ENCODE data around the gene CERK. TPM values are rescaled to one million over a fixed set of nuclear protein-coding genes. Genes with fewer than 3 reads are reported as not detected.
"Not testable (repeated sequence)": the region's sequence is repeated elsewhere in the genome, so short reads cannot be mapped to it uniquely, and the experiment has no call there.

CERK gene
- total RNA-seq, 1 experiment from 2014 or later, result 34.8 TPM

DNA sequence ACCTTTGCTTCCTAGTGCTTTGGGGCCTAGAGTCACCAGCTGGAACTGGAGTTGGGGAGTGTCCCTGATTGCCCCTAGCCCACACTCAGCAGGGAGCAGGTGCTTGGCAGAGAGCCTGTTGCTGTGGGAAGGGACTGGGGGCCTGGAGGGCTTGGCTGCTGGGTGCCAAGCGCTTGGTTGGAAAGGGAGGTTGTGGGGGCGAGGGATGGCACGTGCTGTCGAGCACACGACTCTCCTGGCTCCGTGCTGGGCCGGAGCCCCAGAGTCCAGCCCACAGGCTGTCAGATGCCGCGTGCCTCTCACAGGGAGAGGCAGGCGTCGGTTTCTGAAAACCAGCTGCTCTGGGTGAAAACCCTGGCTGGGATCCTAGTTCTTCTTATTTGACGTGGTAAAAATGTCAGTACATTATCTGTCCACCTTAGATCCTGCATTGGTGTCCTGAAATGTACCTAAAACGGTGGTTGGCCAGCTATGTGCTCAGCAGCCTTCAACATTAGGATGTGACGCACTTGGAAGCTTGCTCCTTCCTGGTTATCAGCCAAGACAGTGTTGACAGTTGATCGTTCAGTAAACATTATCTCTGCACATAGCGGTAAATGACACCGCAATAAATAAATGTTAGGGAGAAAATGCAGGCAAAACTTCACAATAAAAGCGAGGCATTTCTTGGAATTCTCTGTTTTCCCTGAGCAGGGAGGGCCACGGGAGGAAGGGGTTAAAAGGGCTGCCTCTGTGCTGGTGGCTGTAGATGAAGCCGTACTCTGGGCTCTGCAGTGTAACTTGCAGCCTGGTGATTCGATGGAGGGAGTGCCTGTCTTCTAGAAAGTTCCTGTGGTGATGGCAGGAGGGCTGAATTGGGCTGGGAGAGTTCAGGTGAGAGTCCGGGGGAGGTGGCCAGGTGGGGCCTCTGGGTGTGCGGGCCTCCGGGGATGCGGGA, 88.6 kb downstream of the CERK start:
- no peak for DNase-seq (ENCODE audit: low read depth)
- in situ Hi-C loops (cut with HindIII; ENCODE audit: low pct_unique_long_range_greater_than_20kb, low sequenced_read_pairs), result no loop called here

DNA sequence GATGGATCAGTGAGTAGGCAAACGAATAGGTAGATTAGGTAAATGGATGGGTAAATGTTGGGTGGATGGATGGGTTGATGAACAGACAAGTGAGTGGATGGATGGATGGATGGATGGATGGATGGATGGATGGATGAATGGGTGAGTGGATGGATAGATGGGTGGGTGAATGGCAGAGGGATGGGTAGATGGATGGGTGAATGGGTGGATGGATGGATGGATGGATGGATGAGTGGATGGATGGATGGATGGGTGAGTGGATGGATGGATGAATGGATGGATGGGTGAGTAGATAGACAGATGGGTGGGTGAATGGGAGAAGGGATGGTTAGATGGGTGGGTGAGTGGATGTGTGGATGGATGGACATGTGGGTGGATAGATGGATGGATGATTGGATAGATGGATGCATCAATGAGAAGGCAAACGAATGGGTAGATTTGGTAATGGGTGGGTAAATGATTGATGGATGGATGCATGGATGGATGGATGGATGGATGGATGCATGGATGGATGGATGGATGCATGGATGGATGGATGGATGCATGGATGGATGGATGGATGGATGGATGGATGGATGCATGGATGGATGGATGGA, 89.7 kb downstream of the CERK start:
- in situ Hi-C loops (cut with HindIII; ENCODE audit: low pct_unique_long_range_greater_than_20kb, low sequenced_read_pairs); DNase-seq (ENCODE audit: low read depth): not testable (repeated sequence)

DNA sequence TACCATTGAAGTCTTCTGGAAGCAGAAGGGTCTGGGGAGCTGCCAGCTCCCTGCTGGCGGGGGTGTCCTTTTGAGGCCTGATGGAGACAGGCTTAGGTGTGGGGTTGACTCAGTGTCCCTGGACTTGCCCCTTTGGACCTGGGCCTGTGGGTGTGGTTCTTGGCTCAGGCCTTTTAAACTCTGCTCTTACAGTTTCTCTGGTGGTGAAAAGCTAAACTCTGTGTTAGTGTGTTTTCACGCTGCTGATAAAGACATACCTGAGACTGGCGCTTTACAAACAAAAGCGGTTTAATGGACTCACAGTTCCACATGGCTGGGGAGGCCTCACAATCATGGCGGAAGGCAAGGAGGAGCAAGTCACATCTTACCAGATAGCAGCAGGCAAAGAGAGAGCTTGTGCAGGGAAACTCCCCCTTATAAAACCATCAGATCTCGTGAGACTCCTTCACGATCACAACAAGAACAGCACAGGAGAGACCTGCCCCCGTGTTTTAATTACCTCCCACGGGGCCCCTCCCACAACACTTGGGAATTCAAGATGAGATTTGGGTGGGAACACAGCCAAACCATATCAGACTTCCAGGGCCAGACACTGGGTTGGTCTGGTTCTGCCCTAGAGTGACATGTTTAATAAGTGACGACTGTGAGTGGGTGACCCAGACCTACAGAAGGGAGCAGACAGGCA, 91.4 kb downstream of the CERK start:
- in situ Hi-C loops (cut with HindIII; ENCODE audit: low pct_unique_long_range_greater_than_20kb, low sequenced_read_pairs), result no loop called here
- no peak for DNase-seq (ENCODE audit: low read depth)

DNA sequence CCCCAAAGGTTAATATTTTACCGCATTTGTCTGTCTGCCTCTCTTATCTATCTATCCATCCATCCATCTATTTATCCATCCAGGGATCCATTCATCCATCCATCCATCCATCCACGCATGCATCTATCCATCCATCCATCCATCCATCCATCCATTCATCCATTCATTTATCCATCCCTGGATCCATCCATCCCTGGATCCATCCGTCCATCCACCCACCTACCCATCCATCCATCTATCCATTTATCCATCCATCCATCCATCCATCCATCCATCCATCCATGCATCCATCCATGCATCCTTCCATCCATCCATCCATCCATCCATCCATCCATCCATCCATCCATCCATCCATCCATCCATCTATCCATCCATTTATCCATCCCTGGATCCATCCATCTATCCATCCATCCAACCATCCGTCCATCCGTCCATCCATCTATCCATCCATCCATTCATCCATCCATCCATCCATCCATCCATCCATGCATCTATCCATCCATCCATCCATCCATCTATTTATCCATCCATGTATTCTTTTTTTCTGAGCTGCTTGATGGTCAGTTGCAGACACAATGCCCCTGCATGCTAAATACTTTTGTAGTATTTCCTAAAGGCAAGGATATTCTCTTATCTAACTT, 95.1 kb downstream of the CERK start:
- in situ Hi-C loops (cut with HindIII; ENCODE audit: low pct_unique_long_range_greater_than_20kb, low sequenced_read_pairs); DNase-seq (ENCODE audit: low read depth): not testable (repeated sequence)

DNA sequence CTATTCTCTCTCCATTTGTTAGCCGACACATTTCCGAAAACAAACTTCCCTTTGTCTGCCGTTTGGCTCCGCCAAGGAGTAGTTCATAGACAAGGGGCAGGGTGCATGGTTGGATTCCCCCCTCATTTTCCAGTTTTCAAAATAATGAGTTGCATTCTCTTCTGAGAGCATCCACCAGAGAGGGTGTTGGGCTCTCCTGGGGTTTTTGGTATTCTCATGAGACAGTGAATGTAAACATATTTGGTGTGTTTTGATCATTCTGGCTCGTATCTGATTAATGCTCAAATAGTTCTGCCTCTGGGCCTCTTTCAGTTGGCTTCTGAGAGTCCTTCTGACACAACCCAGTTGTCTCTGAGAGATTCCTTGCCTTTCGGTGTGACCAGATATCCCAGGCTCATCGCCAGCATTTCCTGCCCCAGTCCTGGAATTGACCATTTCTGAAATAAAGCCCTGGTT, 96.2 kb downstream of the CERK start:
- in situ Hi-C loops (cut with HindIII; ENCODE audit: low pct_unique_long_range_greater_than_20kb, low sequenced_read_pairs), result no loop called here
- no peak for DNase-seq (ENCODE audit: low read depth)

DNA sequence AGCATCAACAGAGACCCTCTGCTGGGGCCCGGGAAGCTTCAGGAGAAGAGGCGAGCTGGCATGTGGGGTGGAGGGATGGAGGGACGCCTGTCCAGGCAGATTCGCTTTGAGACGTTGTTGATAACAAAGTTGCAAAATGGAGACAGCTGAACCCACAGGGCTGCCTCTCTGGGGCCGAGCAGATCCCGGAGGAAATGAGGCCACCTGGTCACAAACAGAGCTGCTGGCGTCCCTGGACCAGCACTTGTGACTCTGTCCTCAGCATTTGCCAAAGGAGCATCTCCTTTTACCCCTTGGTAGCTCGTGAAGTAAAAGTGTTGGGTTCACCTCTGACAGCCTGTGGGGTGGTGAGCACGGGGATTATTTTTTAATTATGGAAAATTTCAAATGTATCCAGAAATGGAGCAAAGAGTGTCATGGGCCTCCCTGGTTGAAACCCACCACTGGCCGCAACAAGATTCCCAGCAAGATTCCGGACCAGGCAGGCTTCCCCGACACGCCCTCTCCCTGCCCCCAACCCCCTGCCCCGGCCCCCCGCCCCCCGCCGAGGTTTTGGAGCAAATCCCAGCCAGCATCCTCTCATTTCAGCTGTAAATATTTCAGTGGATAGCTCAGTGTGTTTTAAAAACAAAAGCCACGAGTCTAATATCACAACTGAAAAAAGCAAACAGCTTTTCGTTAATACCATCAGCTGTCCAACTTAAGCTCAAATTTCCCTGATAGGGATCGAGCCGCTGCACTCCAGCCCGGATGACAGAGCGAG, 97.6 kb downstream of the CERK start:
- DNase-seq (ENCODE audit: low read depth), result no peak
- in situ Hi-C loops (cut with HindIII; ENCODE audit: low pct_unique_long_range_greater_than_20kb, low sequenced_read_pairs), result no loop called here

DNA sequence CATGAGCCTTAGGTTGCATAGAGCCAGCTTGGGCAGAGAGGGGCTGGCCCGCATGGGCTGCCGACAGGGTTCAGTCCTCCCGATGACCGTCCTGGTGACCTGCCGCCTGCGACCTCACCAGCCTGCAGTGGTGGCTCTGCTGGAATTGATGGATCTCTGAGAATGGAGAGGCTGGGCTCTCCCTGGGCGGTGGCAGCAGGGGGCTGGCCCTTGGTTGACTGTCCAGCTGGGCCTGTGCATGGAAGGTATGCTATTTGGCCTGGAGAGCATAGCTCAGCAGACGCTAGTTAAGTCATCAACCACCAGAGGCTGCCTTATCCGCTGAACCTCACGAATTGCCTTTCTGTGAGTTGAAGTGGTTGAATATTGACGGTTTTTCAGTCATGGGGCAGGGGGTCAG, 98.2 kb downstream of the CERK start:
- in situ Hi-C loops (cut with HindIII; ENCODE audit: low pct_unique_long_range_greater_than_20kb, low sequenced_read_pairs), result no loop called here
- no peak for DNase-seq (ENCODE audit: low read depth)

DNA sequence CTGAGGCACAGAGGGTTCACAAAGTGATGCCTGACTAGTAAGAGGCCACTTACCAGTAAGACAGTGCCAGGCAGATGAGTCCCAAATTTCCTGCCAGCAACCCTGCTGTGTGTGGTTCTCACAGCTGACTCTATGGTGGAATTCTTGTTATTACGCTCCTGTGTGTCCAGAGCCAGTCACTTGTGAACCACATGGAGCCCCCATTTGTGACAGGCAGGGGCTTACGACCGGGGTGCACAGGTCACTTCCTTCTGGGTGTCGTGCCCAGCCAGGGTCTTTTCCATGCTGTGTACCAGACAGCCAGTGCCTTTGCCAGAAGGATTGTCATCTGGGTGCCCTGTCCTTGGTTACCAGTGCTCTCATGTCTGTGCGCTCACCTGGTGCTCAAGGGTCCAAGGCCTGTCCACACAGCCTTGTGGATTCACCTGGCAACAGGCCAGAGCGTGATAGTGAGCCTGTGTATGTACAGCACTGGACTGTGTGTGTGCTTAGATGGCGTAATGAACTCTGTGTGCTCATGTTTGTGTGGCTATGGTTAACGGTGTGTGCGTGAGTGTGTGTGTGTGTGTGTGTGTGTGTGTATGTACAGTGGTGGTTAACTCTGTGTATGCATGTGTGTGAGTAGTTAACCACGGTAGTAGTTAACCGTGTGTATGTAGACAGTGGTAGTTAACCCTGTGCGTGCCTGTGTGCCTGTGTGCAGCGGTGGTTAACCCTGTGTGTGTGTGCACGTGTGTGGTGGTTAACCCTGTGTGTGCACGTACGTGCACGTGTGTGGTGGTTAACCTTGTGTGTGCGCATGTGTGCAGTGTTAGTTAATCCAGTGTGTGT, 99.2 kb downstream of the CERK start:
- in situ Hi-C loops (cut with HindIII; ENCODE audit: low pct_unique_long_range_greater_than_20kb, low sequenced_read_pairs), result no loop called here
- DNase-seq (ENCODE audit: low read depth), result no peak

DNA sequence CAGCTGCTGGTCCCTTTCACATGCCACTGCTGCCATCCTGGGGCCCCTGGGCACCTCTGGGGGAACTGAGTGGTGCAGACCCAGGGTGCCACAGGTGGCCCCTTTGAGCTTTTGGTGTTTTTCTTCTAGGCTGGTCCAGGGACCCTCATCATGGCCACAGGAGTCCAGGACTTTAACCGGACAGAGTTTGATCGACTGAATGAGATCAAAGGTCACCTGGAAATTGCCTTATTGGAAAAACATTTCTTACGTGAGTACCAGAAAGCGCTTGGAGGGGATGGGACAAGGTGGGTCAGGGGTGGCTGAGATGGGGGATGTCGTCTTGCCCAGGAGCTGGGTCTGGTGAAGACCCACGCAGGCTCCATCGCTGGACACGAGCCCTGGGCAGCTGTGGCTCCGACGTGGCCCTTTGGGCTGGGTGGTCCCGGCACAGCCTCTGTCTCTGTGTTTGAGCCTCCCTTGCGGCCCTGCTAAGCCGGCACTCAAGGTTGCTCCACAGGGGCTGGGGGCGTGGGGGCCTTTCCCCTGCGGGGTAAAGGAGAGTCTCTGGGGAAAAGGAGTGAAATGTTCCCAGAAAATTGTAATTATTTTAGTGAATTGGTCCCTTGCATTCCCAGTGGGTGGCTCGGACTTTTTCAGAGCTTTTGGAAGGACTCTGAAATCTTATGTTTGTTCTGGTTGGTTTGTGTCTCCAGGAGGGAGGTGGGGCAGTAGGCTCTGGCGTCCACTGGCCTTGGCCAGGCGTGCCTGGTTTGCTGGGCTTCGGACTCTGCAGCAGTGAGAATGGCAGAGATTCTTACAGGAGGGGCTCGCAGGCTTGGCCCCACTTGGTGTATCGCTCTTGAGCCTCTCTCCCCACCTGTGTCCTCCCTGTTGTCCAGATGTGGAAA, 100.1 kb downstream of the CERK start:
- no peak for DNase-seq (ENCODE audit: low read depth)

DNA sequence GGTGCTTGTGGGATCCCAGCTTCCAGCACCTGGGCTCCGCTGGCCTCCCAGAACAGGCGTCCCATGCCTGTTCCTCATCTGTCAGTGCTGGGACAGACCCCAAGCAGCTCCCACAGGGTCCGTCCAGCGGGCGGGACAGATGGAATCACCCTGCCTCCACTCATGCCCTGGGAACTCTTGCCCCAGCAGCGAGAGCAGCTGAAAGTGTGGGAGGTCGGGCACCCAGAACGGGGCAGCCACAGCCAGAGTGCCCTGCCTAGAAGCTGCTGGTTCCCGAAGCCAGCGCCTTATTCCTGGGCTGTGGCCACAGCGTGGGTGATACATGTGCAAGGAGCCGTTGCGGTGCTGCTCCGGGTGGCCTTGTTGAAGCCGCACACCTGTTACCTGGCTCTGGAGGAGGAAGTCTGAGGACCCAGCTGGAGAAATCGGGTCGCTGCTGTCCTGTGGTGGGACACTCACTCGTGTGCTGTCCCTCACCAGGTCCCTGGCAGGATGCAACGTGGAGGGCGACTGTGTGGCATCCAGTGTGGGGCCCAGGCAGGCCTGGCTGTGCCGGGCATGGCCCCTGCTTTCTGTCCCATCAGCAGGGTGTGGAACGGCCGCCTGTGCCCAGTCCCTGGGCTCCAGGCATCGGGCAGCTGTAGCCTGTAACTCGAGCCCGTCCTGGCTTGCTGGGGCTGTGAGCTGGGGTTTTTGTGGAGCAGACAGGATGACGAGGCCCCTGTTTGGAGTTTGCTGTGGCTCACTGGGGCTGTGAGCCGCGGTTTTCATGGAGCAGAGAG, 101.6 kb downstream of the CERK start:
- in situ Hi-C loops (cut with HindIII; ENCODE audit: low pct_unique_long_range_greater_than_20kb, low sequenced_read_pairs), result no loop called here
- no peak for DNase-seq (ENCODE audit: low read depth)

More for the DNA sequence above, 100.1 kb downstream of the CERK start:
- in situ Hi-C loops (cut with HindIII; ENCODE audit: low pct_unique_long_range_greater_than_20kb, low sequenced_read_pairs), result no loop called here

DNA sequence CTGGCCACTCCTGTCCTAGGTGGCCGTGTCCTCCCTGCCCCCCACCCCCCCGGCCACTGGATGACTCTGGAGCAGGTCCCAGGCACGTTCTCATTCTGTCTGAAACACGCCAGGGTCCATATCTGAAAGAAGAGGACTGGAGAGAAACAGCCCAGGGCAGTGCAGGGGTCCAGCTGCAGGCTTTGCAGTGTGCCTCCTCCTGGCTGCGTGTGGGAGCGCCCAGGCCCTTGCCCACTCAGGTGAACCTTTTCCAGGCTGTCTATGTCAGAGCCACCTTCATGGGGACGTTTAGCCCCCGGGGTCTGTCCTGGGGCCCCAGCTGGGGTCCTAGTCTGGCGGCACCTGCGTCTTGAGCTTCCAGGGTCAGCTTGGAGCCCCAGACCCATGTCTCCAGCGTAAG, 102.3 kb downstream of the CERK start:
- in situ Hi-C loops (cut with HindIII; ENCODE audit: low pct_unique_long_range_greater_than_20kb, low sequenced_read_pairs), result no loop called here
- peak; percentile 32 for DNase-seq (ENCODE audit: low read depth)

DNA sequence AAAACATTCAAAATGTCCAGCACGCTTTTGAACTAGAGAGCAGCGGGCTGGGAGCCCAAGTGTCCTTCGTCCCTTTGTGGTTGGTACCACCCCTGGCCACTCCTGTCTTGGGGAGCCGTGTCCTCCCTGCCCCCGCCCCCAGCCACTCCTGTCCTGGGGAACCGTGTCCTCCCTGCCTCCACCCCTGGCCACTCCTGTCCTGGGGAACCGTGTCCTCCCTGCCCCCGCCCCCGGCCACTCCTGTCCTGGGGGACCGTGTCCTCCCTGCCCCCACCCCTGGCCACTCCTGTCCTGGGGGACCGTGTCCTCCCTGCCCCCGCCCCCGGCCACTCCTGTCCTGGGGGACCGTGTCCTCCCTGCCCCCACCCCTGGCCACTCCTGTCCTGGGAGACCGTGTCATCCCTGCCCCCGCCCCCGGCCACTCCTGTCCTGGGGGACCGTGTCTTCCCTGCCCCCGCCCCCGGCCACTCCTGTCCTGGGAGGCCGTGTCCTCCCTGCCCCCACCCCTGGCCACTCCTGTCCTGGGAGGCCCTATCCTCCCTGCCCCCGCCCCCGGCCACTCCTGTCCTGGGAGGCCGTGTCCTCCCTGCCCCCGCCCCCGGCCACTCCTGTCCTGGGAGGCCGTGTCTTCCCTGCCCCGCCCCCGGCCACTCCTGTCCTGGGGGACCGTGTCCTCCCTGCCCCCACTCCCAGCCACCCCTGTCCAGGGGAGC, 102.9 kb downstream of the CERK start:
- DNase-seq (ENCODE audit: low read depth), result peak; percentile 58
- in situ Hi-C loops (cut with HindIII; ENCODE audit: low pct_unique_long_range_greater_than_20kb, low sequenced_read_pairs), result not testable (repeated sequence)

Data from Caki2 (cell line).